PFSK-1 (cell line): ENCODE data around the gene CMBL.

ENCODE experiments used
- FOXP2 ChIP-seq: optimal IDR thresholded peaks from 2 replicates; pipeline ENCODE3; 2011; ENCODE audit warnings: borderline replicate concordance, control low read depth, inconsistent platforms; ENCODE audit not compliant: insufficient read depth; ENCODE audit errors: extremely low read length, extremely low read depth
- POLR2AphosphoS5 ChIP-seq: IDR thresholded peaks from 2 replicates; pipeline ENCODE4 v1.6.1; 2012; ENCODE audit warnings: low read depth, mild to moderate bottlenecking, control low read depth, low read length, moderate library complexity
- REST ChIP-seq, 2 experiments: IDR thresholded peaks; 2 replicates each; pipeline versions ENCODE4 v1.6.1 to v1.8.0; 2011 to 2012; ENCODE audit warnings: low read depth in 2 of 2, low read length in 2 of 2, control low read depth in 1 of 2, inconsistent platforms in 1 of 2, mild to moderate bottlenecking in 1 of 2, moderate library complexity in 1 of 2; ENCODE audit not compliant: insufficient read depth in 1 of 2
- SIN3A ChIP-seq: IDR thresholded peaks from 2 replicates; pipeline ENCODE4 v1.6.1; 2012; ENCODE audit warnings: mild to moderate bottlenecking, low read length, moderate library complexity, borderline replicate concordance; ENCODE audit not compliant: insufficient read depth
- TAF1 ChIP-seq: IDR thresholded peaks from 2 replicates; pipeline ENCODE4 v1.6.1; 2012; ENCODE audit warnings: low read length, control low read depth, borderline replicate concordance; ENCODE audit not compliant: insufficient read depth

- TF ChIP-seq POLR2AphosphoS5 (no peak), TAF1 (no peak), SIN3A (peak; percentile 79; the same call in 1 of the 2 replicates), FOXP2 (no peak), REST (IDR thresholded peaks at IDR 0.05; ENCODE audit: insufficient read depth in 1 of 2, low read depth in 2 of 2, low read length in 2 of 2) (no peak)
Measured at GRCh38 chr5:10354048-10354872, 46.6 kb upstream of the CMBL start.
